Smooth muscle cell of the brain vasculature (primary cell): ENCODE results near the gene CFC1.
"Not testable (repeated sequence)": the region's sequence is repeated elsewhere in the genome, so short reads cannot be mapped to it uniquely, and the experiment has no call there.

Experiments
- DNase-seq: peaks from one replicate; pipeline ENCODE4 v3.0.0-alpha.2; 2012; ENCODE audit warnings: low read depth, low spot score

The CFC1 gene

GRCh38 chr2:130599393-130599792 is at the start of gene CFC1:
TSS of gene CFC1 (minus strand) at chr2:130599575. CDS start at chr2:130599287, 288 bp downstream.
- DNase-seq = not testable (repeated sequence)

- not testable (repeated sequence) for DNase-seq
These were observed 42.3 kb upstream of the CFC1 start for GRCh38 chr2:130641688-130642087.

- not testable (repeated sequence) for DNase-seq
These were observed 39.6 kb upstream of the CFC1 start for GRCh38 chr2:130638973-130639372.

- not testable (repeated sequence) for DNase-seq
These were observed 29.6 kb upstream of the CFC1 start for GRCh38 chr2:130628784-130629475.

GRCh38 chr2:130611140-130611539 is 11.8 kb upstream of the CFC1 start, which contains the start of gene POTEJ:
TSS of gene POTEJ (plus strand) at chr2:130611440. CDS start at chr2:130611533, 93 bp downstream.
- DNase-seq = not testable (repeated sequence)

- not testable (repeated sequence) for DNase-seq
These were observed 11.1 kb upstream of the CFC1 start for GRCh38 chr2:130610486-130610885.

GRCh38 chr2:130609002-130609920 is 9.9 kb upstream of the CFC1 start:
- not testable (repeated sequence) for DNase-seq

- not testable (repeated sequence) for DNase-seq
These were observed 9.1 kb upstream of the CFC1 start for GRCh38 chr2:130608276-130609001.

- not testable (repeated sequence) for DNase-seq
These were observed 2.4 kb upstream of the CFC1 start for GRCh38 chr2:130601648-130602302.

- not testable (repeated sequence) for DNase-seq
These were observed 551 bp upstream of the CFC1 start for GRCh38 chr2:130599926-130600325.

- DNase-seq = not testable (repeated sequence)
These were observed 912 bp downstream of the CFC1 start for GRCh38 chr2:130598463-130598862.

- DNase-seq = not testable (repeated sequence)
These were observed 1.4 kb downstream of the CFC1 start for GRCh38 chr2:130597994-130598393.

- not testable (repeated sequence) for DNase-seq
These were observed 2.6 kb downstream of the CFC1 start for GRCh38 chr2:130596757-130597156.

- DNase-seq = not testable (repeated sequence)
These were observed 5.4 kb downstream of the CFC1 start for GRCh38 chr2:130594011-130594410.

GRCh38 chr2:130592791-130593414 is 6.5 kb downstream of the CFC1 start:
- not testable (repeated sequence) for DNase-seq

GRCh38 chr2:130590842-130591359 is 8.5 kb downstream of the CFC1 start:
- DNase-seq = not testable (repeated sequence)

- DNase-seq = not testable (repeated sequence)
These were observed 9.1 kb downstream of the CFC1 start for GRCh38 chr2:130590170-130590841.

- DNase-seq = not testable (repeated sequence)
These were observed 10.5 kb downstream of the CFC1 start for GRCh38 chr2:130588688-130589458.

- DNase-seq = not testable (repeated sequence)
These were observed 14.6 kb downstream of the CFC1 start for GRCh38 chr2:130584726-130585125.
